ENCODE data around the gene GALNT6.

Gene GALNT6

DNA sequence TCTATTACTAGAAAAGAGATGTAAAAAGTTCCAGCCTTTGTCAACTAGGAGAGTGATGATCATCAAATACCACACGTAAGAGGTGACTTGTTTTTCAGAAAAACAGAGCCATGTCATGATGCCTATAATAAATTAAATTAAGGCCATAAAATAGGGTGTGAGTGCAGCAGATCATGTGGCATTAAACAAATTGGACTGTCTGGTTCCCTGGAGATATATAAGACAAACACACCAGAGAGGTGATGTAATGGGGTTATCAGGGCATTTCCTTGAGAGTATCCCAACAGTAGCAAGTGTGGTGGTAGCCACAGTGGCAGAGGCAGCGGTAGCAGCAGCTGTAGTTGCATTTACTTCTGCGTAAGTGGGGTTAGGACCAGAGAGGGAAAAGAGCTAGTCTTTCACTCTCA, 14.6 kb upstream of the GALNT6 start:
- DNase-seq, result no peak

DNA sequence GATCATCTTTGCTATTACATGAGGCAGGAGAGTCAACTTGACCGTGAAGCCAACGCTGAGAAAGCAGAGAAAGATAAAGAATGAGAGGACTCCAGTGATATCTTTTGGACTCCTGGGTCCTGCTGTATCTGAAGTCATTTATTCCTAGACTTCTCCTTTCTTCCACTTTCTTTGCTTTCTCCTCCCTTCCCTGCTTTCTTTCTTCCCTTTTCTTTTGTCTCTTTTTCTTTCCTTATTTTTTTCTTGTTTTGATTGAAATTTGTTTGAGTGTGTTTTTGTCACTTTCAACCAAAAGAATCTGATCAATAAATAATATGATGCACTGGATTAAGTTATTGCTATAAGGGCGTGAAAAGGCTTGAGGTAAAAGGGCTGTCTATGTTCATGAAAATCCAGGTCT, 13.4 kb upstream of the GALNT6 start:
- no peak for DNase-seq

DNA sequence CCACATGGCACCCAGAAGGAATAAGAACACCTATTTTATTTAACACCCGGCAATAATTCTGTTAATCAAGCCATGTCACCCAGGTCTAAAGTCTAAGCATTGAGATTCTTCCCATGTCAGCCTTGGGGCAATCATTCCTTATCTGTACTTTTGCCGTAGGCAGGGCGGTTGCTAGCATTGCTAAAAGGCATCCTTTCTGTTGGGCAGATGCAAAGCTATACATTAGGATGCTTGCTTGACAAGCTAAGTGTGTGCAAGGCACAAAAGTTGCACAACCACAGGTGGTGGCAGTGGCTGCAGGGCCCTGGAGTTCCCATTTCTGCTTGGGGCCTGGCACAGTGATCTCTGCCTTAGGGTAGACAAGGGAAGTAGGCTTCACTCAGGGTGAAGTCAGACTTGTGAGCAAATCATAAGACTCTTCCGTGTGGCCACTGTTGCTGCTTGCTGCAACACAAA, 12.5 kb upstream of the GALNT6 start:
- DNase-seq, result no peak

DNA sequence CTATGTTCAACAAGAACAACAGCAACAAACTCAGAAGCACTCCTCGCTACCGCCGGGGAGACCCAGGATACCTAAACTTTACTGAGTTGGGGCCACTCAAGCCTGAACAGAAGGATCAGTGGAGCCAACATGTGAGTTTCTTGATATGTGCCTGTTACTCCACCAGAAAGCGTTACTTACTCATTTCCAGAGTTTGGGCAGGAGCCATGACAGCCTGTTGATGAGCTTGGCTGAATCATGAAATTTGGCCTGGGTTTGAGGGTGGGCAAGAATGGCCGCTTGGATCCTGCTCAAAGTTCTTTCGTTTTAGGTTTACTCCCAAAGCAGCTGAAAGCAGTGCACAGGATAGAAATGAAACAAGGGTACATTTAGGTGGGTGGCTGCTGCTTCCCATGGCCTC, 12.0 kb upstream of the GALNT6 start:
- DNase-seq, result no peak

DNA sequence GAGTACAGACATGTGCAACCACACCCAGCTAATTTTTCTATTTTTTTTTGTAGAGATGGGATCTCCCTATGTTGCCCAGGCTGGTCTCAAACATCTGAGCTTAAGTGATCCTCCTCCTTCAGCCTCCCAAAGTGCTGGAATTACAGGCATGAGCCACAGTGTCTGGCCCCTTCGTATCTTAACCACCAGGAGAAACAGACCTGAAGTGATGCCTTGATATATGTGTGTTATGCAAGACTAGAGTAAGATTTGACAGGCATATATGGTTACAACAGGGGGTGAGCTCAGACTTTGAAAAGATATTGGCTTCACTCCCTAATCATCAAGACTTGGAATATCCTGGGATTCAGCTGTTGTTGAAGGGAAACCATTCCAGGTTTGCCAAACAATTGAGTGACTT, 10.7 kb upstream of the GALNT6 start:
- no peak for DNase-seq

DNA sequence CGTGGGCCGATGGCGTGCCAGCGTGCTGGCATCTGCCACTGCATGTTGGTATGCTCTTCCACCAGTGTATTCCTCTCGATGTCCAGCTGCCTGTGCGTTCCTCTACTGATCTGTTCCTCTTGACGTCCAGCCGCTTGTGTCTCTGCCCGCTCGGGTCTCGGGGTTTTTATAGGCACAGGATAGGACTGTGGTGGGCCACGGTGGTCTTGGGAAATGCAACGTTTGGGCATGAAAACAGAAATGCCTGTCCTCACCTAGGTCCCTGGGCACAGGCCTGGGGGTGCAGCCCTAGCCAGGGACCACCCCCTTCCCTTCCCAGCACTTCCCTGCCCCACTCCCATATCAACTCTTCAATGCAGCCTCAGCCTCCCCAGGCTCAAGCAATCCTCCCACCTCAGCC, 10.3 kb upstream of the GALNT6 start:
- DNase-seq, result no peak

DNA sequence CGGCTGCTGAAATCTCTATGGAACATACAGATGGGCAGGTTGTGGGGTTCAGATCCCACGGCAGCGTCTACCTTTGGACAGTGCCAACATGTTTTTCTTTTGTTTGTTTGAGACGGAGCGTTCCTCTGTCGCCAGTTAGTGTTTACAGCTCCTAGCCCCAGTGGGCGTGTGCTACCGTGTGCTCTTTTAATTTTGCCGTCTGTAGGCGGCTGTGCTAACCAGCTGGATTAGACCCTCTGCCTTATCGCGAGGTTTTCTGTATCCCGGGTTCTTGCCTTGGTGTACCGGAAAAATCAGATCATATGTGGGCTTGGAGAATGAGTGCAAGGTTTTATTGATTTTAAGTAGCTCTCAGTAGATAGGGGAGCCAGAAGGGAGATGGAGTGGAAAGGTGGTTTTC, 9.8 kb upstream of the GALNT6 start:
- no peak for DNase-seq

DNA sequence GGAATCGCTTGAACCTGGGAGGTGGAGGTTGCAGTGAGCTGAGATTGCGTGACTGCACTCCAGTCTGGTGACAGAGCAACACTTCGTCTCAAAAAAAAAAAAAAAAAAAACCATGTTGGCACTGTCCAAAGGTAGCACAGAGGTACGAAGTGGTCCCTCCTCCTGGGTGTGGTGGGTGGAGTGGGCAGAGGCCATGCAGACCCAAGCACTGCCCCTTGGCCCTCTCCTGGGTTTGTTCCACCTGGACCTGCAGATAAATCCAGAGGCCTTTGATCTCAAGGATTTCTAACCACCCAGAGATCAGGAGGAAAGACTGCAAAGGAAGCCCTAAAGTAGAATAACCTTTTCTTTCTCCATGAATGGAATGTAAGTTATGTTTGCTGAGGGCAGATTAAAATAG, 8.7 kb upstream of the GALNT6 start:
- no peak for DNase-seq

DNA sequence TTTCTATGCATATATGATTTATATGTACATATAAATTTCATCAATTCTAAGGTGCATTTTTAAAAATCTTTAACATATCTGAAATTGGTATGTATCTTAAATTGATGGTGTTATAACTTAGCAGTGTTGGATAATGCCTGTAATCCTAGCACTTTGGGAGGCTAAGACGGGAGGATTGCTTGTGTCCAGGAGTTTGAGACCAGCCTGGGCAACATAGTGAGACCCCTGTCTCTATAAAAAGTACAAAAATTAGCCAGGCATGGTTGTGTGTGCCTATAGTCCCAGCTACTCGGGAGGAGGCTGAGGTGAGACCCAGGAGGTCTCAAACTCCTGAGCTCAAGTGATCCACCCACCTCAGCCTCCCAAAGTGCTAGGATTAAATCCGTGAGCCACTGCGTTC, 6.5 kb upstream of the GALNT6 start:
- DNase-seq, result no peak

DNA sequence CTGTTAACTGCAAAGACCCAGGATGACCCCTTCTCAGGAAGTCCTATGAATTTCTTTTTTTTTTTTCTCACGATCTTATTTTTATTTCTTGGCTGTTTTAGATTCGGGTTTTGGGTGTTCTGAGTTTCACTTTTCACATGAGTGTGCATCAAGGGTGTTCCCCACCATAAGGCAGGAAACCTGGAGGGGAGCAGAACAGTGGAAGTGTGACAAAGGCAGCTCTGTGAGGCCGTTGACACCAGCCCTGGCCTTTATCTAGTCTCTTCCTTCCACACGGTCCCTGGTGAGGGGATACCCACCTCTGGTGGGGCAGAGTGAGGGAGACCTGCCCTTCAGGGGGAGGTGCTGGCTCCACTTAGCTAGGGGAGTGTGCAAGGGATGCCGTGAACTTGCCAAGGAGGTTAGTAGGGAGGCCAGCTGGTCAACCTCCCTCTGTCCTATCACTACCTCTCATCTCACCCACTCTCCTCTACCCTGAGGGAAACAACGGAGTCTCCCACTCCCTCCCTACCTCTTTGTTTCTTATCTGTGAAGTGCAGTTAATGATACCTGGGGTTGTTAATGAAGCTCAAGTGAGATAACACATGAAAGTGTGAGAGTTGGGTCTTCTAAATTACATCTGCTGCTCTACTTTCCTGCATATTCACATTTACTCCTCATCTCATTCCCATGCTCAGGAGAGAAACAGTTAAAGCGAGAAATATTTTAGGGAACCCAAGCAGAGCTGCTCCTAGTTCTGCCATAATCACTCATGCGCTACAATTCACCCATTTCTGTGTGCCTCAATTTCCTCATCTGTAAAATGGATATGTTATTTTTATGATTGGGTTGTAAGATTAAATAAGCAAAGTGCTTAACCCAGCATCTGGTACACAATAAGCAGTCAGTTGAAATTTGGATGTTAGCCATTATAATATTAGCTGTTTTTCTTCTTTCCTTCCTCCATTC, 4.4 kb upstream of the GALNT6 start:
- no peak for DNase-seq

DNA sequence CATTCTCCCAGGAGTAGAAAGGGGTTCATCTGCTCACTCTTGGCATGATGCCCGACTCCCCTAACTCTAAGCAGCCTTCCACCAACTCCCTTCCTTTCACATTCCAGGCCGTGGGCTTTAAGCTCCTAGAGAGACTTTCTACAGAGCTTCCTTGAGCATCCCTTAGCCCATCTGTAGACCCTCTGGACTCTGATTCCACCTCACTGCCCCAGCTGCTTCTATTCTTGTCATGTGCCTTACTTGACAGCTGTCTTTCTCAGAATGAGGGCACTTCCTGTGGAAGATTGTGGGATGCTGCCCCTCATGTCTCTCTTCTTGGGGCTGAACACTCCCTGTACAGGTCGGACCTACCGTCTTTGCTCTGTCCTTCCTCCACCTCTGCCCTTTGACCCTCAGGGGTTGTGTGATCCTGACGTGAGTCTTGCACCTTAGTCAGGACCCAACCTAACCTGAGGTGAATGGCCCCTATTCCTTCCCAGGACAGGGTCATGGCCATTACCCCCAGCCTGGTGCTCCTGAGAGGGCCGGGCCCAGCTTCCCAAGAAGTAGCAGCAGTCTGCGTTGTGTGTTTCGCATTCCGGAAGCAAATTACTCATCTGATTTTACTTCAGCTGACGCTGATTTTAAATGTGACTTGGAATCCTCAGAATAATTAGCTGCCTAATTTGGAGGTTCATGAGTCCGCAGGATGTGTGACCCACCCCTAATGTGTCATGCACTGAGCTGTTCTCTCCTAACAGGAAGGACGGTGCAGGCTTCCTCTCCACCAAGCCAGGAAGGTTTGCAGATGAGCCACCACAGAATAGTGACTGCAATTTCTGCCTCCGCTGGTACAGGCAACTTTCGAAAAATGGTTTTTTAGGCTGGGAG, 2.7 kb upstream of the GALNT6 start:
- DNase-seq, result no peak

DNA sequence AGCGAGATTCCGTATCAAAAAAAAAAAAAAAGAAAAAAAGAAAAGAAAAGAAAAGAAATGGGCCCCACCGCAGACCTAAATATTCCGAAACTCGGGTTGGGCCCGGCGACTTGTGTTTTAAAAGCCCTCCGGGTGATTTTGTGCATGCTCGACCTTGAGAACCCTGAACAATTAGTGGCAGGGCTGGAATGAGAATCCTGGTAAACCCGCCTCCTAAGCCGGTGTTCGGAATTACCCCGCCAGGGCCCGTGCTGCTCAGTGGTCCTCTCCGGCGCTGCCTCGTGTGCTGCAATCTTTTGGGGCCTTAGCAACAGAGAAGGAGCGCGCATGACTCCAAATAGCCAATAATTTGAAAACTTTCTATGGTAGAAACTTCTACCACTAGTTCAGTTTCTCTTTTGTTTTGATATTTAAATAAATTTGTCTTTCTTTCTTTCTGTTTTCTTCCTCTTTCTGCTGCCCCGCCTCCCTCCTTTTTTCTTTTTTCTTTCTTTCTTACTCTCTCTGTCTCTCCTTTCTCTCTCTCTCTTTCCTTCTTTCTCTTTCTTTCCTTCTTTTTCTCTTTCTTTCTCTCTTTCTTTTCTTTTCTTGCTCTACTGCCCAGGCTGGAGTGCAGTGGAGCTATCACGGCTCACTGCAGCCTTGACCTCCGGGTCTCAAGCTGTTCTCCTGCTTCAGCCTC, 1.5 kb upstream of the GALNT6 start:
- no peak for DNase-seq

DNA sequence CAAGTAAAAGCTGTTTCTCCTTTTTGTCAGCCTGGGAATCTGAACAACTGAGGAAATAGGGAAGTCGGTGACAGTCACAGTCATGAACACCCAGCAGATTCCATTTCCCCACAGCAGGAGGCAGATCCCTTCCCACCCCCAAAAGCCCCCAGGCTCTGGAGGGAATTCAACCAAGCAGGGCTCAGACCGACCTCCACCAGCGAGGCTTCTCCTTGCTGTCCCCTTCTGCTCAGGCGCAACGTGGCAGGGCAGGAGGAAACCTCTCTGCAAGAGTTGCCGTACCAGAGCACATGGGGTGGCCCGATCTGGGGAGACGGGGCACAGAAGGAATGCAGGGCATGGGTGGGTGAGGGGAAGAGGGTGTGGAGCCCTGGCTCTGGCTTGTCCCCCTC, 319 bp downstream of the GALNT6 start:
- DNase-seq, result no peak

DNA sequence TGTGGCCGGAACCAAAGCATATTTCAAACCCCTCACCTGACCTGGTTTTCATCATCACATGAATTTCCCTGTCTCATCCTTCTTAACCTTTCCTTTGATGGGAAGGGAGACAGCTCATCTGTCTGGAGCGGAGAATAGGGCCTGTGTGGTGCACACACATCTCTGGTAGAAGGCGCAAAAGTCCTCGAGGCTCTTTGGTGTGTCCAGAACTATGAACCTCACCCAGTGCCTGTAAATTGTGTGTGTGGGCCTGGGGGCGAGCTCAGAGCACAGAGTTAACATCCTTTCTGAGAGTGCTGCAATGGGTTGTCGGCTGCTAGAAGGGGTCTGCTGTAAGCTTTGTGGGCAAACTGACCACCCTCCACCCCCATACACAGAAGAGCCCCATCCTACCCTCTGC, 749 bp downstream of the GALNT6 start:
- no peak for DNase-seq

DNA sequence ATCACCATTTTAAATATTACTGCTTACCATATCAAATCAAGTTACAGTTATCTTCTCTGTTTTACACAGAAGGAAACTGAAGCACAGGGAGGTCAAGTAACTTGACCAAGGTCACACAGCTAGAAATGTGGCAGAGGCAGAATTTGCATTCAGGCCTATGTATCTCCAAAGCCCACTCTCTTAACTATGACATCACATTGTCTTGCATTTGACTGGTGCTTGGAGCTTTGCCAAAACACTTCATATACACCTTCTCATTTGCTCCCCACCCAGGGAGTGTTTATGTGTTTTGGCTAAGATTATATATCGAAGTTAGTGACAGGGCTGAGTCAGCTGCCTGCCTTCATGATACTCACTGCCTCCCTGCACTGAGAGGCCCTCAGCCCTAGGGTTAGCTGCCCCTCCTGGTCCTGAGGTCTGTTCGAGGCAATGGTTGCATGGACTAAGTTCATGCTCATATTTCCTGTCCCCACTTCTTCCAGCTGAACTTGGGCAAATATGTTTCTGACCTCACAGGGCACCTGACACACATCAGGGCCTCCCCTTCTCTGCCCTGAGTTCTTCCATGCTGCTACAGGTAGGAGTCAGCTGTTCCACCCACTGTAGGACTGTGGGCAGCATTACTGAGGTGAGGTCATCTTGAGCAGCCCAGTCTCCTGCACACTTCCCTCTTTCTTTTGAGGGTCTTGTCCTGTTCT, 1.8 kb downstream of the GALNT6 start:
- no peak for DNase-seq

DNA sequence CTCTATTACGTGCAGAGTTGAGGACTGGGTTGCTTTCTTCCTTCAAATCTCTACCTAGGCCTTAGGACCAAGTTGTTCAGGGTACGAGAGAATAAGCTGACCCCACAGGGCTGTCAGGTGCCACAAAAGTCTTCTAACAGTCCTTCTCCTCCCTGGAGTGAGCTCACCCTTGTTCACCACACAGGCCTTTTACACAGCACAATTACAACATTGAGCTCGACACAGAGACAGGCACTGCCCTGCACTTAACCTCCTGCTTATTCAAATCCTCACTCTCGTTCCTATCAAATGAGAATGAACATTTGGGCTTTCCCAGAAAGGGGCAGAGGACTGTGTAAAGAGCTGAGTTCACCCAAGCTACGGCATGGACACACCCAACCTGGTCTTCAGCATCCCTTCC, 2.4 kb downstream of the GALNT6 start:
- DNase-seq, result no peak

DNA sequence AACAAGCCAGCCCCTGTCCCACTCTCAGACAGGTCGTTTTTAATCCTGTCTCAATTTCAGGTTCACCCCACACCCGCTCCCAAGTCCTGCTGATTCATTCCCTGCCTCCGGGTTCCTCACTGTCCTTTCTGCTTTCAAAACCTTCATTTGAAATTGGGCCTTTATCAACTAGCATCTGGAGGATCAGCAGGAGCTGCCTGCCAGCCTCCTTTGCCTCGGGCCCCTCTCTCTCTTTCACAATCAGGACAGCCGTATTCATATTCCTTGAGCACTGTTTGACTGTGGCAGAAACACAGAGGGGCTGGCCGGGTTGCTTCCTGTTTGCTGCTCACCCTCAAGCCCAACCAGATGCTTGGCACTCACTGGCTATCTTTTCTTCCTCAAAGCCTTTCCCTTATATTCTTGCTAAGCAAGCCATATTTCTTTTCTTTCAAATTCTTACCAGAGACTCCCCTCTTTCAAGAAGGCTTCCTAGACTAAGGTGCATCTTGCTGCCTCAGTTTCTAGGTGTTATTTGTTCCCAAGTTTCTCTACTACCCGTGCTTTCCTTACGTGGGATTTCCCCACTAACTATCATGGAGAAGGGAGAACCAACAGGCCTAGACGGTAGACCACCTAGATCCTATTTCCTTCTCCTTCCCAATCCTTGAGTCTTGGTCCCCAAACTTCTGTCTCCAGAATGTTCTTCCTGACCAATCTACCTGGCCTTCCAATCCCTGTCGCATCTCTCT, 3.0 kb downstream of the GALNT6 start:
- DNase-seq, result no peak

DNA sequence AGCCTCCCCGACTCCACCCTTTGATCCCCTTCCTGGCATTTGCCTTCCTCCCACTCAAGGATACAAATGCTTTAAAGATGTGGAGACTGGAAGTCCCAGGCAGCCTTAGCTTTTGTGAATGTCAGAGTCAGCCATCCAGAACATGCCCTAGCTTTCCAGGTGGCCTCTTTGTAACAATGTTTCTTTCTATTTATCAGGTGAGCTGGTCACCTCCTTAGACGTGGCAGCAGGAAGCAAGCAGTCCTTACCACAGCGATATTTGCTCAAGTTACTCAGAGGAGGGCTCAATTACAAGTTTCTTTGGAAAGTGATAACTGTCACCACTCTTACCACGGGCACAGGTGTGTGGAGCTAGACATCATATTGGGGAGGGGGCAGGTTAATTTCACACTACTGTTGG, 4.9 kb downstream of the GALNT6 start:
- no peak for DNase-seq

DNA sequence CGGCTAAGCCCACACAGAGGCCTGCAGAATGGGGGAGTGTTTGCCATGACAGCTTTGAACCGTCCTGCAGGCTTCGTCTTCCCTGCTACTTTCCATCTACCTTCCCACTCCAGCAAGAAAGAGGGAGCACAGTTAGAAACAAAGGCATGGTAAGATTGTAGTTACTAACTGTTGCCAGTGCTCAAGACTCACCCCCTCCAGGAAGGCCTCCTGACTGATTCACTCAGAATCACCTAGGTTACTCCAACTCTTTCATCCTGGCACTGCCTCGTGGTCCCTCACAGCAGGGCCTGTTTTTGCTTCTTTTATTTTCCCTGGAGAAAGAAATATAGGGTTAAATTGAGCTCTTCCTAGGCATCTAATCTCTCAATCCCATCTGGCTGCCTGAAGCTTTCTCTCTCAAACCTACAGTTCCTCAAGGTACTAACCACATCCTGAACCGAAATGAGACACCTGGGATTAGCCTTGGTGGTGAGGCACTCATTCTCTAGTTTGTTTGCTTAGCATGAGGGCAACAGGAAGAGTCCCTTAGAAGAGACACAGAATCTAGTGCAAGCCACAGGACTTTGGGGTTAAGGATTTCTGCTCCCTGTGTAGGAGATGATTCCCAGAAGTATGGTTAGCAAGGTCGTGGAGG, 7.8 kb downstream of the GALNT6 start:
- DNase-seq, result no peak

DNA sequence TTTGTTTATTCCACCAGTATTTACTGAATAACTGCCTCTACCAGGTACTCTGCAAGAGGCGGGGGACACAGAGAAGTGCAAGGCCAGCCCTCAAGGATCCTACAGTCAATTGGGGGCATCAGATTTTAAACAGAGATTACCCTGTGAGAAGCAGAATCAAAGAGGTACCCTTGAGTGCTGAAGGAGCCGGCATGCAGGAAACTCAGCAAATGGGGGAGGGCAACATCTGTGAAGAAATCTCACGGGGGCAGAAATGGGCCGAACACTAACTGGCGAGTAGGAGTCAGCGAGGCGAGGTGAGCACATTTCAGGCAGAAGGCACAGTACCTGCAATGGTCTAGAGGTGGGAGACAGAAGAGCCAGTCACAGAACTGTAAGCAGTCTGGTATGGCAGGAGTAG, 9.0 kb downstream of the GALNT6 start:
- no peak for DNase-seq

Data from NCI-H1105 treated with DMSO at 0.1 percent for 48 hours (cell line).